Measurements from ENCODE around the gene DES. TPM values are rescaled to one million over a fixed set of nuclear protein-coding genes. Genes with fewer than 3 reads are reported as not detected.
A peak's percentile ranks its signal among the peaks of the same experiment; 100 is the strongest.

The DES gene
- total and polyA plus RNA-seq, 9 of the 15 experiments (the other 6 are each of a cell fraction or from before 2014, with no cell fraction given), result 2.5 to 58.9 (median 21.9) TPM

DNA sequence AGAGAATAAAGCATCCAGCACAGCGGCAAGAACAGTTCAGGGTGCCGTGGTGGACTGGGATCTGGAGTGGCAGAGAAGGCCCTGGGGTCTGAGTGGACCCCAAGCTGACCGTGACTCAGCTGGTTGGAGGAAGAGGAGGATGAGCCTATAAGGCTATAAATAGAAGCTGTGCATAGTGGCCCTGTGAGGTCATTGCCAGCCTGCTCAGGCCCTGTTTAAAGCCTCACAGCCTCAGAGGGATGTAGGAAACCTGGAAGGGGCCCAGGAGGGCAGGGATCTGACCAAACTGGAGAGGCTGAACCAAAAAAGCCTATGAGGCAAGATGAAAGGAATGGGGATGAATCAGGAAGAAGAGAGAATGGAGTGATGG lies 11.3 kb upstream of the DES start:
- Histone ChIP-seq H3K79me2 (ENCODE audit: control insufficient read depth, insufficient read depth, low read length) (no peaks in the 10 kb centered on the region), H3K27me3 (ENCODE audit: control insufficient read depth in 2 of 2, insufficient read depth in 2 of 2, low read length in 2 of 2) (no peaks in the 10 kb centered on the region), H3K36me3 (ENCODE audit: control insufficient read depth, insufficient read depth, low read length) (no peaks in the 10 kb centered on the region), H3K9ac (ENCODE audit: insufficient read depth in 1 of 2, low read depth in 2 of 2, low read length in 2 of 2) (peak overlapping the region in 1 of 2 experiments; percentile 27; a peak in 1 of 4 replicates), H3K4me2 (ENCODE audit: insufficient read depth, low read length) (no peak overlapping the region; the same call in 1 of the 2 replicates), H3K27ac (ENCODE audit: extremely low read depth, low read depth, low read length) (peak overlapping the region; percentile 31; the same call in 1 of the 3 replicates), H2AFZ (ENCODE audit: low read depth, low read length) (peak overlapping the region; percentile 62; the same call in 1 of the 2 replicates), H3K9me1 (ENCODE audit: control insufficient read depth, insufficient read depth, low read length) (no peaks in the 10 kb centered on the region), H3K4me1 (replicated peaks in 1 of 2; ENCODE audit: control insufficient read depth in 2 of 2, insufficient read depth in 2 of 2, low read length in 2 of 2) (peaks cover 17% of the 10 kb centered on the region in 2 experiments), H3K4me3 (no peak overlapping the region), H4K20me1 (replicated peaks; ENCODE audit: control insufficient read depth, insufficient read depth, low read length) (no peaks in the 10 kb centered on the region), H3K9me3 (replicated peaks; ENCODE audit: control insufficient read depth, insufficient read depth, low read depth, low read length) (no peaks in the 10 kb centered on the region)
- CTCF ChIA-PET (ENCODE audit: low intra/inter-chr PET ratio), result no interaction called here
- WGBS (ENCODE audit: insufficient coverage, low coverage, missing lambda C conversion rate), result 20% methylated on average over 1 of the region's 3 CpGs
- POLR2A ChIA-PET, result no interaction called here
- in situ Hi-C loops (cut with MboI) (loop anchor here (5.0 kb wide), 1 partner anchor 125 kb away; no protein-coding TSS in a partner anchor), intact Hi-C loops (cut with micrococcal nuclease) (no loop called here)
- BruUV-seq (replicated peaks), result no TSS peak
- FAIRE-seq (no peak), DNase-seq (ENCODE audit: extremely low read depth in 1 of 4, low spot score in 3 of 4) (peak in 1 of 4 experiments; percentile 50), ATAC-seq (peak; percentile 46)
- TF ChIP-seq ZNF609 (CRISPR knock-in tag; IDR thresholded peaks at IDR 0.05; ENCODE audit: borderline replicate concordance), result no peak
- 0 out of 2 replicates have a peak, but pooled peaks have one; percentile 4 for TF ChIP-seq JUN (IDR thresholded peaks at IDR 0.05; ENCODE audit: borderline replicate concordance, low read depth, low read length)
- TF ChIP-seq JUN (CRISPR knock-in tag; IDR thresholded peaks at IDR 0.05; ENCODE audit: borderline replicate concordance), result no peak
- no peak for TF ChIP-seq ILF3 (IDR thresholded peaks at IDR 0.05; ENCODE audit: borderline replicate concordance)
- TF ChIP-seq KDM5B (IDR thresholded peaks at IDR 0.05; ENCODE audit: insufficient replicate concordance, low read depth, low read length), result no peak
- TF ChIP-seq, protein P1, sequence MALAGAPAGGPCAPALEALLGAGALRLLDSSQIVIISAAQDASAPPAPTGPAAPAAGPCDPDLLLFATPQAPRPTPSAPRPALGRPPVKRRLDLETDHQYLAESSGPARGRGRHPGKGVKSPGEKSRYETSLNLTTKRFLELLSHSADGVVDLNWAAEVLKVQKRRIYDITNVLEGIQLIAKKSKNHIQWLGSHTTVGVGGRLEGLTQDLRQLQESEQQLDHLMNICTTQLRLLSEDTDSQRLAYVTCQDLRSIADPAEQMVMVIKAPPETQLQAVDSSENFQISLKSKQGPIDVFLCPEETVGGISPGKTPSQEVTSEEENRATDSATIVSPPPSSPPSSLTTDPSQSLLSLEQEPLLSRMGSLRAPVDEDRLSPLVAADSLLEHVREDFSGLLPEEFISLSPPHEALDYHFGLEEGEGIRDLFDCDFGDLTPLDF (CRISPR knock-in tag; IDR thresholded peaks at IDR 0.05), result no peak
- peak; percentile 11; the same call in 1 of the 2 replicates for TF ChIP-seq ARID1B (IDR thresholded peaks at IDR 0.05)
- peak; percentile 44 for TF ChIP-seq ZNF316 (IDR thresholded peaks at IDR 0.05)
- TF ChIP-seq AFF1 (IDR thresholded peaks at IDR 0.05; ENCODE audit: low read depth in 1 of 2, partially characterized antibody in 2 of 2), result no peak
- no peak for TF ChIP-seq NUFIP1 (IDR thresholded peaks at IDR 0.05; ENCODE audit: partially characterized antibody)
- TF ChIP-seq MEF2D (tag; conservative IDR thresholded peaks at IDR 0.05; ENCODE audit: low read depth), result peak; percentile 87
- TF ChIP-seq SRSF3 (IDR thresholded peaks at IDR 0.05; ENCODE audit: insufficient read depth, low read length), result no peak

Measured in K562 (cell line).